Hypothalamus (tissue), 51 donors: Measurements from ENCODE around the gene SLC35E2B.
"Not testable (repeated sequence)": the region's sequence is repeated elsewhere in the genome, so short reads cannot be mapped to it uniquely, and the experiment has no call there.

Experiments
- DNase-seq, 51 donors: peaks; one replicate each; lab custom pipeline; 2025; lab: John Stamatoyannopoulos, UW

SLC35E2B gene

GRCh38 chr1:1647567-1648241 lies 44.9 kb downstream of the SLC35E2B start:
- DNase-seq = not testable (repeated sequence)

DNA sequence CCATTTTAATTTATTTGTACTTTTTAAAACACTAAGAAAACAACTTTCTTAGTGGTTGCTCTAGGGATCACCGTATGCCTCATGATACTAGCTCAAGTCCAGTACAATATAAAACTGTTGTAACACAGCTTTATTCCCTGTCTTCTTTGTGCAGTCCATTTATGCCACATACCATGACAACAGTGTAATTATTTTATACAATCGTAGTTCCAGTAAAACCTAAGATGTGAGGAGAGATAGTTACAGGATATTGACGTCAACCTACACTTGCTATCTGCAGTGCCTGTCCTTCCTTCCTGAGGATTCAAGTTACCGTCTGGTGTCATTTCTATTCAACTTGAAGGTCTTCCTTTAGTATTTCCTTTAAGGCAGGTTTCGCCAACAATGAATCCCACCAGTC lies 46.3 kb downstream of the SLC35E2B start:
- not testable (repeated sequence) for DNase-seq

GRCh38 chr1:1640711-1641461 lies 51.7 kb downstream of the SLC35E2B start:
- not testable (repeated sequence) for DNase-seq

DNA sequence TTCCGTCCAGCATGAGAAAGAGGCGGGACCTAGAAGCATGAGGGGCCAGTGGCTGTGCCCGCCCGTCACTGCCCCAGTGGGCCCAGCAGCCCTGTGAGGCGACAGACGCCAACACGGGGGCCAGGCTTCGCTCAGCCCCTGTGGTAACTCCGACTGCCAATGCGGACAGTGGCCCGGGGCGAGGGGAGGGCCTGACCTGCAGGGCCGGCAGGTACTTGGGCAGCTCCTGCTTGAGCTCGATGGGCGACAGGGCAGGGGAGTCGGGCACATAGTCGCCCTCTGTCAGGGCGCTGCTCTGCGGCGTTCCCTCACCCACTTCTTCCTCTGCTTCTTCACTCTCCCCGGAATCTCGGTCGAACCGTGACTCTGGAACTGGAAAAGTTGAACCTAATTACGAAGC lies 52.5 kb downstream of the SLC35E2B start:
- not testable (repeated sequence) for DNase-seq

DNA sequence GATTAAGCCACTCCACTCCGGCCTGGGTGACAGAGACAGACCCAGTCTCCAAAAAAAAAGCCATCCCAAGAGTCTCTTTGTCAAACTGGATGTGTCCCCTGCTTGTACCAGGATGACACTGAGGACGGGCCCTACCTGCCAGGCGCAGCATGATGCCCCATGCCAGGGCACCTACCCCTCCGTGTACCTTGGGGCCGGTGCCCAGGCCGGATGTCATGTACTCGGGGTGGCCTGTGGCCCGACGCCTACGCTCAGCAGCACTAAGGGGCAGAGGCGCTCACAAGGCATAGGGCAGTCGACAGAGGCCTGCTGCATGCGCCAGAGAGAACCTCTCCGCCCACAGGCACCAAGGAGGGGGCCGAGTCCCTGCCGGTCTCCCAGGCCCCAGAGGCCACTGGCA lies 53.2 kb downstream of the SLC35E2B start:
- not testable (repeated sequence) for DNase-seq

DNA sequence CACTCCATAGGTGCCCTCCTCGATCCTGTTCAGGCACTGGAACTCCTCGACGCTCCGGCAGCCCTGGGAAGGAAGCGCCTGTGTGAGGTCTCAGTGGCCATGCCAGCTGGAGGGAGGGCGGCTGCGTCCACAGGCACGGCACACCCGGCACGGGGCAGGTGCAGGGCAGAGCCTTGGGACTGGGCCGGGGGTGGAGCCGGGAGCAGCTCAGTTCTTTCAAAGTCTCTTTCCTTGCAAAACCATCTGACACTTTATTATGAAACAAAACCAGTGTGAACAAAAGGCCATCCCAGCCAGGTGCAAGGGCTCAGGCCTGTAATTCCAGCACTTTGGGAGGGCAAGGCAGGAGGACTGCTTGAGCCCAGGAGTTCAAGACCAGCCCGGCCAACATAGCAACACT lies 54.1 kb downstream of the SLC35E2B start:
- not testable (repeated sequence) for DNase-seq

DNA sequence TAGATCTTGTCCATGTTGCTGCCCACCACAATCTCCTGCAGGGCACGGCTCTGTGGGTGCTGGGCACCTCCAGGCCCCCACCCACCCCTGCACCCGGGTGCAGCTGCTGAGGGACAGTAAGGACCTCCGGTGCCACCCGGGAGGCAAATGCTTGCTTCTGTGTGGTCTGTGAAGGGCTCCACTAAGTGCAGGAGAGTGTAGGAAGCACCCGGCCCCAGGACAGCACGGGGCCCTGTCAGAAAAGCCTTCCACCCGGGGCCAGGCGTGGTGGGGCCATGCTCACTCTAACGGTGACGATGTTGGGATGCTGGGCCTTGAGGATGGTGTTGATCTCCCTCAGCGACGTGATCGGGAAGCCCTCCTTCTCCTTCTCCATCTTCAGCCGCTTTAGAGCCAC lies 55.1 kb downstream of the SLC35E2B start:
- DNase-seq = not testable (repeated sequence)

DNA sequence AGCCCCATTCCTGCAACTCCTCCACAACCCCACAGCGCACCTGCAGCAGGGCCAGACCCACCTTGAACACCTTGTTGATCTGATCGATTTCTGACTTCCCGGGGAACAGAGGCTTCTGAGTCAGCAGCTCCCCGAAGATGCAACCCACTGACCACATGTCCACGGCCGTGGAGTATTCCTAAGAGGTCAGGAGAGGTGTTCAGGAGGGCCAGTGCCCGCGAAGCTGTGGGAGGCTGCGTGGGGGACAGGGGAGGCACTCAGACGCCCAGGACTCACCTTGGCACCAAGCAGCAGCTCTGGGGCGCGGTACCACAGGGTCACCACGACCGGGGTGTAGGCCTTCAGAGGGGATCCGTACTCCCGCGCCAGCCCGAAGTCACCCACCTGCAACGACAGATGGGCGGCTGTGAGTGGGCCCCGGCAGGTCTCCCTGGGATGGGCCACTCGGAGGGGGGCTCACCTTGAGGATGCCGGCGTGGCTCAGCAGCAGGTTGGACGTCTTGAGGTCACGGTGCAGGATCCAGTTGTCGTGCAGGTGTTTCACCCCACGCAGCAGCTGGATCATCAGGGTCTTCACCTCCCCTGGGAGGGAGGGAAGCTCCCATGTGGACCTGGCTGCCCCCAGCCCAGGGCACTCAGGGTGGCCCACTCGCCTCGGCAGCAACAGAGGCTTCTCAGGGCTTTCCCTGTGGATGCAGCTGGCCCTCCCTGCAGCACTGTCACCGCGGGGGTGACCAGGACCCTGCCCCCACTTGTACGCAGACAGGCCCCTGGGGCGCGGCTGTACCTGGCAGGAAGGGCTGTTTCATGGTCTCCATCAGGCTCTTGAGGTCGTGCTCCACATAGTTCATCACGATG lies 55.7 kb downstream of the SLC35E2B start:
- not testable (repeated sequence) for DNase-seq

- DNase-seq = not testable (repeated sequence)
Observed at GRCh38 chr1:1634613-1635012, 58.0 kb downstream of the SLC35E2B start.

DNA sequence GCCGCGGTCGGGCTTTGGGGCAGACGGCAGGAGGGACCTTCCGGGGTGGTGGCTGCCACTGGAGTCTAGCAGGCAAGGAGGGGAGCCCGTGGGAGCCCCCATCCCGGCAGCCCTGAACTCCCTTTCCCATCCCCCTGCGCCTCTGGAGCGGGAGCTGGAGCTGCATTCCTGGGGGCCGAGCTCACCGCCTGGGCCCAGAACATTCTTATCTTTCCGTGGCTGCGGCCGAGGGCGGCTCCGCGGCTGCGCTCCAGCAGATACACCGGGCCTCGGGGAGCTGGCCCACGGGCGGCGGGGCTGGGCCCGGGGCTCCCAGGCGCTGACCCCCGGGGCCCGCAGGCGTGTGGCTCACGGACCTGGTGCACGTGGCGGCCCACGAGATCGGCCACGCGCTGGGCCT lies 59.2 kb downstream of the SLC35E2B start:
- DNase-seq = not testable (repeated sequence)

- DNase-seq = no peak
Observed at GRCh38 chr1:1631782-1632420, 60.7 kb downstream of the SLC35E2B start, which contains the start of gene MMP23B. Gene MMP23B (plus strand): TSS chr1:1632173. CDS start chr1:1632219, 46 bp downstream.

DNA sequence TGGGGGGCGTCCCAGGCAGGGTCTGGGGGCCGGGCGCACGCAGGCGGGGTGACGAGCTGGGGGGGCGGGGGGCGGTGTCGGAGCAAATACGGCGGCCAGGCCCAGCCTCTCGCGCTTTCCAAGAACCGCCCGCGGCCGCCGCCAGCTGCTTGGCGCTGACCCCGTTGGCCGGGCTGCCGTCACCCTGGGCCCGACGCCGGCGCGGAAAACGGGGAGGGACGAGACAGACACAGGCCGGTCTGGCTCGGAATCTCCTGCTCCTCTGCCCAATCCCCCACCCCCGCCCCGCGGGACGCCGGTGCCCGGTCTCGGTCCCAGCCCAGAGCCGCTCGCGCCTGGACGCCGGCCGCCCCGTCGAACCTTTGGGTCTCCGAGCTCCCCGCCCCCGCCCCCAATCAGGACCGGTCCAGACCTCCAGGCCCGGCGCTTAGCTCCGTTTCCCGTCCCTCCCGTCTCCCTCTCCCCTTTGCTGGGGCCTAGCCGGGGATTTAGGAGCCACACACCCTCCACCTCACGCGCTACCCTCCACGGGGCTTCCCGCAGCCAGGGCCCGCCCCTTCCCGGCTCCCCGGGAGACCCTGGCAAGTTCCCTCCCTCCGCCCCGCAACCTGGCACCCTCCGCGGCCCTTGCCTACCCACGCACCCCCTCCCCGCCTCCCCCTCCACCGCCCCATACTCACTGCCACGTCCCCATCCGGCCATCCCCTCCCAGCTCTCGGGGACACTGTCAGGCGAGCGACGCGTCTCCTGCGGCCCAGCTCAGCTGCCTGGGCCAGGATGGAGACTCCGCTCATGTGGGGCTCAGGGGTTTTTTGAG lies 61.4 kb downstream of the SLC35E2B start:
- DNase-seq = peak in 27 of 51 donors; percentile 3 to 69 (median 36)

GRCh38 chr1:1630191-1630964 lies 62.2 kb downstream of the SLC35E2B start:
- DNase-seq = peak in 5 of 51 donors; percentile 5 to 30 (median 21)

DNA sequence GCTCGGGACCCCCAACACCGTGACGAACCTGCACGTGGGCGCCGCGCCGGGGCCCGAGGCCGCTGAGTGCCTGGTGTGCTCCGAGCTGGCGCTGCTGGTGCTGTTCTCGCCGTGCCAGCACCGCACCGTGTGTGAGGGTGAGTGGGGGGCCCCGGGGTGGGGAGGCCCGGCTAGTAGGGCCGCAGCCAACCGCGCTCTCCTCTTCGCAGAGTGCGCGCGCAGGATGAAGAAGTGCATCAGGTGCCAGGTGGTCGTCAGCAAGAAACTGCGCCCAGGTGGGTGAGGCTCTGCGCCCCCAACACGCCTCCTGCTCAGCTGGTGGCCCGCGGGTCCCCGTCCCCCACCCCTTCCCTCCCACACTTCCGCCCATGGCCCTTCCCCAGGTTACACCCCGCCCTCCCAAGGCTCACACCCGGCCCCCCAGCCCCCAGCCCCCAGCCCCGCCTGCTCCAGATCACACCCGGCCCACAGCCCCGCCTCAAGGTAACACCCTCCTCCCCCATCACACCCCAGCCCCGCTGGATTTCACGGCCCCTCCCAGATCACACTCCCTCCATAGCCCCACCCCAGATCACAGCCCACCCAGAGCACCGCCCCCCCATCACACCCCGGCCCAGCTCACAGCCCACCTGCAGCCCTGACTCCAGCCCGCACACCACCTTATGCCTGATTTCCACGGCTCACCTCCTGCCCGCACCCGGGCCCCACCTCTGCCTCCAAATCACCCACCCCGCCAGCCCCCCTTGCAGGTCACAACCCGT lies 63.0 kb downstream of the SLC35E2B start:
- DNase-seq = no peak

DNA sequence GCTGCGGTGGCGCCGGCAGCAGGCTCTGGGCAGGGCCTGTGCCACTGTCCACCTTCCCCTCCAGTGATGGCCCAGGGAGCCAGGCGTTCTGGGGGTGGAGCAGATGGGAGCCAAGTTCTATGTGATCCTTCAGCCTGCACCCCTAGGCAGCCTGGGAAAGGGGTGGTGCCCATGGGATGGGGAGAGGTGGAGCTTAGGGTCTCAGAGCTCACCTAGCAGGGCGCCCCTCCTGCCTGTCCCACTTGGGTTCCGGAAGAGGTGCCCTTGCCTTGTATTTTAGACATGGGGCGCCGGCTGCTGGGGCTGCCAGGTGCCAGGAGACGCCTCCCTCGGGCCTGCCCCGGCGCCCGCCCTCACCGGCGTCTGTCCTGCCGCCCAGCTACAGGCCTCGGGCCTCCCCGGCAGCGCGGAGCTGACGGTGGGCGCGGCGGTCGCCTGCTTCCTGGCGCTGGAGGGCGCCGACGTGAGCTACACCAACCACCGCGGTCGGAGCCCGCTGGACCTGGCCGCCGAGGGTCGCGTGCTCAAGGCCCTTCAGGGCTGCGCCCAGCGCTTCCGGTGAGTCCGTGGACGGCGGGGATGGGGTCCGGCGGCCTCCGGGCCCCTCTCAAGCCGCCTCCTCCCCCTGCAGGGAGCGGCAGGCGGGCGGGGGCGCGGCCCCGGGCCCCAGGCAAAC lies 63.7 kb downstream of the SLC35E2B start:
- DNase-seq = no peak

- DNase-seq = no peak
Observed at GRCh38 chr1:1627829-1628753, 64.5 kb downstream of the SLC35E2B start.
